GM23248 (cell line): ENCODE data around the gene ACOT6. TPM values are rescaled to one million over a fixed set of nuclear protein-coding genes. Genes with fewer than 3 reads are reported as not detected.

Experiments used
- DNase-seq: peaks from one replicate; pipeline ENCODE4 v3.0.0-alpha.2; 2015
- H2AFZ ChIP-seq: fragments of 200-600 bp; sonication (generic); 2 replicates; pipeline ENCODE4 v1.6.1; 2016; ENCODE audit warnings: antibody characterized with exemption
- H3F3A ChIP-seq: fragments of 200-600 bp; sonication (generic); 2 replicates; pipeline ENCODE4 v1.6.1; 2016; ENCODE audit warnings: mild to moderate bottlenecking, antibody characterized with exemption, mixed run types; ENCODE audit not compliant: insufficient read depth
- H3K27ac ChIP-seq: fragments of 200-600 bp; sonication (generic); 2 replicates; pipeline ENCODE4 v1.5.1; 2016; ENCODE audit warnings: mild to moderate bottlenecking
- H3K27me3 ChIP-seq: fragments of 200-600 bp; sonication (generic); replicated peaks from 2 replicates; pipeline ENCODE4 v1.6.1; 2016; ENCODE audit warnings: mild to moderate bottlenecking; ENCODE audit not compliant: insufficient read depth
- H3K36me3 ChIP-seq: fragments of 200-600 bp; sonication (generic); 2 replicates; pipeline ENCODE4 v1.6.1; 2016; ENCODE audit warnings: low read depth, mild to moderate bottlenecking
- H3K4me1 ChIP-seq: fragments of 200-600 bp; sonication (generic); 2 replicates; pipeline ENCODE4 v1.6.1; 2016; ENCODE audit warnings: mild to moderate bottlenecking; ENCODE audit not compliant: insufficient read depth
- H3K4me2 ChIP-seq: fragments of 200-600 bp; sonication (generic); one replicate; pipeline ENCODE4 v1.6.1; 2016; ENCODE audit warnings: mild to moderate bottlenecking; ENCODE audit not compliant: unreplicated experiment
- H3K4me3 ChIP-seq: fragments of 200-600 bp; sonication (generic); 2 replicates; pipeline ENCODE4 v1.5.1; 2016; ENCODE audit warnings: mild to moderate bottlenecking
- H3K79me2 ChIP-seq: fragments of 200-600 bp; sonication (generic); 2 replicates; pipeline ENCODE4 v1.6.1; 2016; ENCODE audit warnings: mild to moderate bottlenecking; ENCODE audit not compliant: insufficient read depth
- H3K9ac ChIP-seq: fragments of 200-600 bp; sonication (generic); 2 replicates; pipeline ENCODE4 v1.6.1; 2016; ENCODE audit warnings: mild to moderate bottlenecking
- H3K9me2 ChIP-seq: fragments of 200-600 bp; sonication (generic); 2 replicates; pipeline ENCODE4 v1.6.1; 2016; ENCODE audit warnings: mixed run types, mild to moderate bottlenecking, moderate library complexity; ENCODE audit not compliant: insufficient read depth
- H3K9me3 ChIP-seq: fragments of 200-600 bp; sonication (generic); one replicate; pipeline ENCODE4 v1.6.1; 2017; ENCODE audit warnings: low read depth
- H4K20me1 ChIP-seq: fragments of 200-600 bp; sonication (generic); 2 replicates; pipeline ENCODE4 v1.6.0; 2016; ENCODE audit not compliant: insufficient read depth
- EZH2 ChIP-seq: fragments of 200-600 bp; sonication (generic); IDR thresholded peaks from 2 replicates; pipeline ENCODE4 v1.6.1; 2018; ENCODE audit warnings: antibody characterized with exemption, mild to moderate bottlenecking; ENCODE audit not compliant: insufficient read depth, poor library complexity, severe bottlenecking
- EZH2phosphoT487 ChIP-seq: fragments of 200-600 bp; sonication (generic); IDR thresholded peaks from 2 replicates; pipeline ENCODE4 v1.6.1; 2018; ENCODE audit warnings: antibody characterized with exemption, moderate library complexity, mild to moderate bottlenecking, low read depth; ENCODE audit not compliant: insufficient read depth
- WGBS, 2 experiments: methylation state at CpG; one replicate each; pipeline ENCODE4 v1.1.6; 2015 to 2017; ENCODE audit warnings: low lambda C conversion rate in 2 of 2, low coverage in 1 of 2; ENCODE audit errors: missing lambda C conversion rate in 2 of 2; 5-methylcytosine and 5-hydroxymethylcytosine counted together
- in situ Hi-C: fragments of 300-500 bp; cut with MboI; formaldehyde crosslinking; loops from 2 replicates; pipeline ENCODE4 v1.15.0; 2020
- polyA plus RNA-seq: library from polyadenylated mRNA; unstranded; fragments of >200 nt; fragmentation: Nextera tagmentation; extraction: Ambion mirVana; gene quantifications from 2 replicates; pipeline ENCODE4 v1.2.1, GENCODE V29; 2016
- total RNA-seq: library from RNA; depleted of rRNA; stranded (reverse); fragments of >200 nt; shearing (Covaris generic); gene quantifications from 2 replicates; pipeline ENCODE4 v1.2.3, GENCODE V29; 2014

Gene ACOT6
- total and polyA plus RNA-seq, 2 experiments from 2014 or later, result not detected

GRCh38 chr14:73640796-73641365 is 28.6 kb downstream of the ACOT6 start:
- WGBS, 2 experiments, result 96 to 98% methylated on average over 5 of the region's 5 CpGs
- Histone ChIP-seq H3K27ac (no peak overlapping the region), H3K9ac (no peak overlapping the region), H3K9me2 (no peaks in the 10 kb centered on the region), H3K4me2 (no peak overlapping the region), H3K9me3 (no peaks in the 10 kb centered on the region), H3K4me3 (no peak overlapping the region), H3K36me3 (no peaks in the 10 kb centered on the region), H3F3A (peaks cover 30% of the 10 kb centered on the region), H3K79me2 (peaks cover 10% of the 10 kb centered on the region), H4K20me1 (no peaks in the 10 kb centered on the region), H3K27me3 (no peaks in the 10 kb centered on the region), H3K4me1 (peaks cover 15% of the 10 kb centered on the region), H2AFZ (no peak overlapping the region)
- TF ChIP-seq EZH2, result no peak
- no peak for TF ChIP-seq EZH2phosphoT487
- in situ Hi-C loops, result no loop called here
- DNase-seq, result no peak

- Histone ChIP-seq H4K20me1 (no peaks in the 10 kb centered on the region), H3K4me3 (peak within 1 kb of the TSS; percentile 96), H3K9me2 (no peaks in the 10 kb centered on the region), H3K27me3 (no peaks in the 10 kb centered on the region), H3K79me2 (peaks cover 42% of the 10 kb centered on the region), H3K4me2 (peak within 1 kb of the TSS; percentile 83), H2AFZ (peak within 1 kb of the TSS; percentile 97), H3F3A (peaks cover 19% of the 10 kb centered on the region), H3K9me3 (no peaks in the 10 kb centered on the region), H3K27ac (peak within 1 kb of the TSS; percentile 88), H3K9ac (peak within 1 kb of the TSS; percentile 90), H3K36me3 (no peaks in the 10 kb centered on the region), H3K4me1 (peaks cover 7% of the 10 kb centered on the region)
- no peak for TF ChIP-seq EZH2phosphoT487
- no peak for TF ChIP-seq EZH2
- DNase-seq, result peak; percentile 96
- in situ Hi-C loops, result no loop called here
- 1 to 2% methylated on average over 43 of the region's 43 CpGs for WGBS, 2 experiments
These were observed 32.4 kb downstream of the ACOT6 start, which contains the start of gene DNAL1 for GRCh38 chr14:73644531-73645247. TSS of gene DNAL1 (plus strand) at chr14:73644986. CDS start at chr14:73645040, 54 bp downstream.

GRCh38 chr14:73645248-73645610 is 32.9 kb downstream of the ACOT6 start:
- DNase-seq, result peak; percentile 28
- Histone ChIP-seq H3K79me2 (peaks cover 48% of the 10 kb centered on the region), H4K20me1 (no peaks in the 10 kb centered on the region), H3F3A (peaks cover 15% of the 10 kb centered on the region), H3K9me3 (no peaks in the 10 kb centered on the region), H2AFZ (peak overlapping the region; percentile 97), H3K4me3 (peak overlapping the region; percentile 96), H3K9me2 (no peaks in the 10 kb centered on the region), H3K27ac (peak overlapping the region; percentile 88), H3K4me2 (peak overlapping the region; percentile 83), H3K36me3 (no peaks in the 10 kb centered on the region), H3K4me1 (peaks cover 1% of the 10 kb centered on the region; the same call in 1 of the 2 replicates), H3K27me3 (no peaks in the 10 kb centered on the region), H3K9ac (peak overlapping the region; percentile 90)
- TF ChIP-seq EZH2 (no peak), EZH2phosphoT487 (no peak)
- in situ Hi-C loops, result no loop called here
- 1% methylated on average over 7 of the region's 7 CpGs for WGBS, 2 experiments

GRCh38 chr14:73651005-73651404 is 38.7 kb downstream of the ACOT6 start:
- Histone ChIP-seq H3K9ac (no peak overlapping the region), H3K4me3 (no peak overlapping the region), H3K79me2 (peaks cover 58% of the 10 kb centered on the region), H3K27me3 (no peaks in the 10 kb centered on the region), H3K4me1 (no peaks in the 10 kb centered on the region), H3K27ac (no peak overlapping the region), H4K20me1 (no peaks in the 10 kb centered on the region), H3F3A (no peaks in the 10 kb centered on the region), H2AFZ (no peak overlapping the region), H3K9me2 (no peaks in the 10 kb centered on the region), H3K9me3 (no peaks in the 10 kb centered on the region), H3K4me2 (no peak overlapping the region), H3K36me3 (no peaks in the 10 kb centered on the region; the same call in 1 of the 2 replicates)
- DNase-seq, result no peak
- TF ChIP-seq EZH2 (no peak), EZH2phosphoT487 (no peak)
- in situ Hi-C loops, result no loop called here
